Lower leg skin (tissue), 3 donors: ENCODE measurements around the gene XPC.

ENCODE experiments used
- CTCF ChIP-seq, 3 donors: fragments of 450-650 bp; IDR thresholded peaks; one replicate each; pipeline ENCODE4 v1.5.1; 2016; ENCODE audit warnings: antibody characterized with exemption in 3 of 3, mild to moderate bottlenecking in 3 of 3, moderate library complexity in 2 of 3
- POLR2A ChIP-seq, 2 donors: fragments of 450-650 bp; IDR thresholded peaks; one replicate each; pipeline ENCODE4 v1.6.1; 2016 to 2017; ENCODE audit warnings: antibody characterized with exemption in 2 of 2, mild to moderate bottlenecking in 1 of 2, moderate library complexity in 1 of 2

GRCh38 chr3:14156843-14157561 lies 21.4 kb downstream of the XPC start:
- TF ChIP-seq CTCF (IDR thresholded peaks at IDR 0.05) (no peak), POLR2A (IDR thresholded peaks at IDR 0.05) (no peak)
